K562 (cell line): ENCODE measurements around the gene ANKS1B. TPM values are rescaled to one million over a fixed set of nuclear protein-coding genes. Genes with fewer than 3 reads are reported as not detected.

ENCODE experiments used
- ATAC-seq: fragments of 200-7000 bp; cut with Tn5 transposase; 3 replicates; pipeline ENCODE4 v1.9.1; 2020; ENCODE audit warnings: moderate library complexity
- BruUV-seq: library from RNA; stranded (reverse); fragments of 400-500 nt; replicated peaks from 2 replicates; lab custom pipeline; 2021; lab: Mats Ljungman, UMichigan
- CTCF ChIA-PET: fragments of 300-600 bp; formaldehyde crosslinking; extraction: SDS; loops from one replicate; lab custom pipeline; 2021; ENCODE audit warnings: low intra/inter-chr PET ratio; lab: Yijun Ruan, JAX
- POLR2A ChIA-PET: fragments of 300-600, 350-650 bp; sonication (Branson Sonifier 250); formaldehyde crosslinking; extraction: SDS; loops from one replicate; lab custom pipeline; 2021; ENCODE audit warnings: antibody characterized with exemption, inconsistent platforms; lab: Yijun Ruan, JAX
- DNase-seq, 4 experiments: peaks; one replicate each; pipeline versions ENCODE4 v3.0.0 to v3.0.0-alpha.2; 2011 to 2018; ENCODE audit warnings: low spot score in 3 of 4, mixed read lengths in 3 of 4; ENCODE audit errors: extremely low read depth in 1 of 4
- FAIRE-seq: peaks from 2 replicates; lab custom pipeline; 2011; peaks lifted over from hg19 to GRCh38; lab: Jason Lieb, UNC
- H2AFZ ChIP-seq: 2 replicates; pipeline ENCODE4 v1.6.0; 2011; ENCODE audit warnings: low read depth, low read length, control low read depth, inconsistent platforms
- H3K27ac ChIP-seq: fragments of 200-600 bp; 3 replicates; pipeline ENCODE4 v1.8.0; 2011; ENCODE audit warnings: low read depth, mild to moderate bottlenecking, control low read depth, inconsistent platforms, low read length, moderate library complexity, mixed read lengths; ENCODE audit errors: extremely low read depth
- H3K27me3 ChIP-seq, 2 experiments: fragments of 300-600 bp in 1 of 2; 2 replicates in 1 of 2; 3 replicates in 1 of 2; pipeline versions ENCODE4 v1.6.0 to v1.8.0; 2011; ENCODE audit warnings: inconsistent platforms in 2 of 2, low read length in 2 of 2, mild to moderate bottlenecking in 1 of 2, mixed read lengths in 1 of 2, moderate library complexity in 1 of 2; ENCODE audit not compliant: control insufficient read depth in 2 of 2, insufficient read depth in 2 of 2
- H3K36me3 ChIP-seq: fragments of 300-600 bp; 3 replicates; pipeline ENCODE4 v1.8.0; 2011; ENCODE audit warnings: mild to moderate bottlenecking, low read length, inconsistent platforms; ENCODE audit not compliant: control insufficient read depth, insufficient read depth
- H3K4me1 ChIP-seq, 2 experiments: fragments of 200-600 bp in 1 of 2; replicated peaks in 1 of 2; 2 replicates in 1 of 2; 3 replicates in 1 of 2; pipeline versions ENCODE4 v1.5.1 to v1.8.0; 2011; ENCODE audit warnings: inconsistent platforms in 2 of 2, low read length in 2 of 2, mild to moderate bottlenecking in 1 of 2, mixed read lengths in 1 of 2, moderate library complexity in 1 of 2; ENCODE audit not compliant: control insufficient read depth in 2 of 2, insufficient read depth in 2 of 2
- H3K4me2 ChIP-seq: 2 replicates; pipeline ENCODE4 v1.6.1; 2011; ENCODE audit warnings: low read length, control low read depth, inconsistent platforms, mixed read lengths; ENCODE audit not compliant: insufficient read depth
- H3K4me3 ChIP-seq: fragments of 200-600 bp; sonication (generic), shearing (Covaris generic); 2 replicates; pipeline ENCODE4 v1.5.1; 2016; ENCODE audit warnings: control low read depth, inconsistent platforms
- H3K79me2 ChIP-seq: fragments of 200-600 bp; 3 replicates; pipeline ENCODE4 v1.8.0; 2011; ENCODE audit warnings: low read length, inconsistent platforms; ENCODE audit not compliant: control insufficient read depth, insufficient read depth
- H3K9ac ChIP-seq, 2 experiments: 2 replicates each; pipeline versions ENCODE4 v1.6.0 to v1.6.1; 2011; ENCODE audit warnings: low read depth in 2 of 2, low read length in 2 of 2, control low read depth in 1 of 2, inconsistent platforms in 1 of 2, mild to moderate bottlenecking in 1 of 2, mixed read lengths in 1 of 2; ENCODE audit not compliant: insufficient read depth in 1 of 2
- H3K9me1 ChIP-seq: one replicate; pipeline ENCODE4 v1.6.0; 2011; ENCODE audit warnings: inconsistent platforms, mild to moderate bottlenecking, low read length, moderate library complexity; ENCODE audit not compliant: control insufficient read depth, insufficient read depth
- H3K9me3 ChIP-seq: replicated peaks from 2 replicates; pipeline ENCODE4 v1.5.1; 2011; ENCODE audit warnings: low read depth, low read length, inconsistent platforms; ENCODE audit not compliant: control insufficient read depth, insufficient read depth
- H4K20me1 ChIP-seq: replicated peaks from 2 replicates; pipeline ENCODE4 v1.6.1; 2011; ENCODE audit warnings: low read length, inconsistent platforms, mixed read lengths; ENCODE audit not compliant: control insufficient read depth, insufficient read depth
- CBX5 ChIP-seq: IDR thresholded peaks from 2 replicates; pipeline ENCODE4 v1.6.1; 2014; ENCODE audit warnings: low read depth, borderline replicate concordance
- CHD2 ChIP-seq: IDR thresholded peaks from 2 replicates; pipeline ENCODE4 v1.6.1; 2011; ENCODE audit warnings: low read depth, low read length
- CTBP1 ChIP-seq: fragments of 450-650 bp; IDR thresholded peaks from 2 replicates; pipeline ENCODE4 v1.6.1; 2016; ENCODE audit warnings: borderline replicate concordance
- ERF ChIP-seq: fragments of 450-650 bp; formaldehyde crosslinking; IDR thresholded peaks from 2 replicates; pipeline ENCODE4 v1.4.0; 2020; ENCODE audit warnings: mild to moderate bottlenecking, mixed read lengths
- HDAC2 ChIP-seq: fragments of 450-650 bp; IDR thresholded peaks from 2 replicates; pipeline ENCODE4 v1.6.1; 2016; ENCODE audit warnings: mild to moderate bottlenecking
- LCOR ChIP-seq: sonication (generic); formaldehyde crosslinking; IDR thresholded peaks from 2 replicates; pipeline ENCODE4 v1.8.0; 2022; ENCODE audit warnings: mild to moderate bottlenecking, missing genetic modification reagents
- NR2C2 ChIP-seq, 2 experiments: fragments of 200-800 bp in 1 of 2; sonication (Bioruptor generic) in 1 of 2; sonication (generic) in 1 of 2; formaldehyde crosslinking in 1 of 2; IDR thresholded peaks; 2 replicates each; pipeline versions ENCODE4 v1.6.1 to v1.8.0; 2016 to 2022; ENCODE audit warnings: mild to moderate bottlenecking in 1 of 2, missing compliant biosample characterization in 1 of 2, missing genetic modification characterization in 1 of 2, missing genetic modification reagents in 1 of 2
- PPARD ChIP-seq: fragments of 250-450 bp; sonication (Bioruptor Pico); IDR thresholded peaks from 2 replicates; pipeline ENCODE4 v1.8.0; 2022; ENCODE audit warnings: inconsistent platforms, mild to moderate bottlenecking, moderate library complexity
- RCOR1 ChIP-seq, 2 experiments: IDR thresholded peaks; 2 replicates each; pipeline ENCODE4 v1.6.1; 2012; ENCODE audit warnings: low read depth in 2 of 2, low read length in 2 of 2, borderline replicate concordance in 1 of 2, improper control_type of control experiment in 1 of 2
- SAFB ChIP-seq: fragments of 200-400 bp; formaldehyde crosslinking; IDR thresholded peaks from 2 replicates; pipeline ENCODE4 v1.6.1; 2017; ENCODE audit warnings: low read depth, low read length, borderline replicate concordance
- SP2 ChIP-seq: IDR thresholded peaks from 2 replicates; pipeline ENCODE4 v1.6.1; 2011; ENCODE audit warnings: mild to moderate bottlenecking, low read depth, low read length, moderate library complexity; ENCODE audit not compliant: poor library complexity, severe bottlenecking; ENCODE audit errors: extremely low read depth
- ZNF431 ChIP-seq: sonication (generic); formaldehyde crosslinking; IDR thresholded peaks from 2 replicates; pipeline ENCODE4 v1.8.0; 2022; ENCODE audit warnings: mild to moderate bottlenecking, missing genetic modification reagents
- ZNF583 ChIP-seq: fragments of 250-450 bp; sonication (Bioruptor Pico); IDR thresholded peaks from 2 replicates; pipeline ENCODE4 v1.4.0; 2020
- WGBS: fragments of 100-300 bp; shearing (Covaris generic); methylation state at CpG from one replicate; pipeline ENCODE4 v1.1.6; 2016; ENCODE audit warnings: low coverage, mixed read lengths; ENCODE audit not compliant: insufficient coverage; ENCODE audit errors: missing lambda C conversion rate; 5-methylcytosine and 5-hydroxymethylcytosine counted together
- in situ Hi-C: fragments of 300-500 bp; cut with MboI; formaldehyde crosslinking; loops from 4 replicates; pipeline ENCODE4 v1.15.0; 2018; ENCODE audit warnings: inconsistent platforms, mixed read lengths
- intact Hi-C: fragments of 100-400 bp; cut with micrococcal nuclease; formaldehyde crosslinking; loops from 2 replicates; pipeline ENCODE4 v1.14.2; 2022
- polyA plus RNA-seq, 8 experiments: library from polyadenylated mRNA; depleted of rRNA in 4 of 8; stranded (reverse) in 5 of 8; unstranded in 3 of 8; fragments of >200 nt; fragmentation: Nextera tagmentation in 2 of 8; fragmentation: Illumina TruSeq in 1 of 8; extraction: Ambion mirVana in 2 of 8; extraction: Trizol in 1 of 8; gene quantifications; 2 replicates each; pipeline versions ENCODE4 v1.2.1 to v1.2.3, GENCODE V29; 2011 to 2014; ENCODE audit warnings: inconsistent platforms in 1 of 8, missing spikeins in 1 of 8
- total RNA-seq, 7 experiments: library from RNA; depleted of rRNA in 6 of 7; stranded (reverse); fragments of >200 nt in 6 of 7; fragmentation: Illumina TruSeq in 2 of 7; extraction: Trizol in 2 of 7; gene quantifications; 2 replicates each; pipeline versions ENCODE4 v1.2.1 to v1.2.3, GENCODE V29; 2011 to 2021; ENCODE audit warnings: low replicate concordance in 1 of 7
- TF ChIP-seq, protein P1 (sequence below): IDR thresholded peaks from 2 replicates; pipeline ENCODE4 v1.6.1; 2016; ENCODE audit warnings: missing genetic modification characterization, missing compliant biosample characterization
- TF ChIP-seq, protein P2 (sequence below): sonication (generic); formaldehyde crosslinking; IDR thresholded peaks from 2 replicates; pipeline ENCODE4 v1.9.0; 2022; ENCODE audit warnings: mild to moderate bottlenecking, missing genetic modification reagents

ANKS1B gene
- total and polyA plus RNA-seq, 9 of the 15 experiments (the other 6 are each of a cell fraction or from before 2014, with no cell fraction given): 0.04 to 0.47 (median 0.28) TPM; not detected in 4

DNA sequence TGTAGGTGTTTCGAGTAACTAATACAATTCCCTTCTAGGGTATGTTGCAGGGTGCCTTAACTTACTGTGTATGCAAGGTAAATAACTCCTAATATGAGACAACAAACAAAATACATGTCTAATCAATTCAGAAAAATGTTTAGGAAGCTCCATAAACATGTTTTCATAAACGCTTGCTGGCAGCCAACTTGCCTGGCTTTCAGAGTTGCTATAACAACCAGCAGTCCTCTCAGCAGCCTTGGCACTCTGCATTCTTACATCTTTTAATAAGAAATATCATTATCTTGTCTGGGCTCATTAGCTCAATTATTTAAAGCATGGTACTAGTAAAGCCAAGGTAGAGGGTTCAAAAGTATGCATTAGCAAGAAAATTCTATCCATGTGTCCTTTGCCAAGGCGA lies 862.2 kb downstream of the ANKS1B start:
- no peaks in the 10 kb centered on the region for H3K27me3 ChIP-seq

More for the DNA sequence above, 862.2 kb downstream of the ANKS1B start:
- Histone ChIP-seq H3K4me2 (no peak overlapping the region), H4K20me1 (no peaks in the 10 kb centered on the region), H3K79me2 (no peaks in the 10 kb centered on the region), H3K9ac (no peak overlapping the region), H2AFZ (no peak overlapping the region), H3K9me1 (no peaks in the 10 kb centered on the region), H3K4me3 (no peak overlapping the region), H3K27ac (no peak overlapping the region), H3K36me3 (no peaks in the 10 kb centered on the region), H3K9me3 (no peaks in the 10 kb centered on the region), H3K4me1 (no peaks in the 10 kb centered on the region)
- CTCF ChIA-PET: no interaction called here
- ATAC-seq (no peak), FAIRE-seq (no peak), DNase-seq (no peak)
- in situ Hi-C loops: no loop called here
- 2% methylated on average over 3 of the region's 3 CpGs for WGBS
- POLR2A ChIA-PET: no interaction called here
- BruUV-seq: no TSS peak
- intact Hi-C loops: no loop called here
- TF ChIP-seq CHD2: no peak
- TF ChIP-seq PPARD (CRISPR knock-in tag): no peak
- no peak for TF ChIP-seq CTBP1
- no peak for TF ChIP-seq ZNF583 (CRISPR knock-in tag)
- TF ChIP-seq ERF (CRISPR knock-in tag): no peak
- TF ChIP-seq, protein P1, sequence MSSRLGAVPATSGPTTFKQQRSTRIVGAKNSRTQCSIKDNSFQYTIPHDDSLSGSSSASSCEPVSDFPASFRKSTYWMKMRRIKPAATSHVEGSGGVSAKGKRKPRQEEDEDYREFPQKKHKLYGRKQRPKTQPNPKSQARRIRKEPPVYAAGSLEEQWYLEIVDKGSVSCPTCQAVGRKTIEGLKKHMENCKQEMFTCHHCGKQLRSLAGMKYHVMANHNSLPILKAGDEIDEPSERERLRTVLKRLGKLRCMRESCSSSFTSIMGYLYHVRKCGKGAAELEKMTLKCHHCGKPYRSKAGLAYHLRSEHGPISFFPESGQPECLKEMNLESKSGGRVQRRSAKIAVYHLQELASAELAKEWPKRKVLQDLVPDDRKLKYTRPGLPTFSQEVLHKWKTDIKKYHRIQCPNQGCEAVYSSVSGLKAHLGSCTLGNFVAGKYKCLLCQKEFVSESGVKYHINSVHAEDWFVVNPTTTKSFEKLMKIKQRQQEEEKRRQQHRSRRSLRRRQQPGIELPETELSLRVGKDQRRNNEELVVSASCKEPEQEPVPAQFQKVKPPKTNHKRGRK (tag): no peak
- no peak for TF ChIP-seq HDAC2
- TF ChIP-seq, protein P2, sequence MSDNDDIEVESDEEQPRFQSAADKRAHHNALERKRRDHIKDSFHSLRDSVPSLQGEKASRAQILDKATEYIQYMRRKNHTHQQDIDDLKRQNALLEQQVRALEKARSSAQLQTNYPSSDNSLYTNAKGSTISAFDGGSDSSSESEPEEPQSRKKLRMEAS (CRISPR knock-in tag): no peak
- no peak for TF ChIP-seq LCOR (CRISPR knock-in tag)
- no peak for TF ChIP-seq CBX5
- no peak for TF ChIP-seq ZNF431 (CRISPR knock-in tag)
- TF ChIP-seq RCOR1 (IDR thresholded peaks at IDR 0.05; ENCODE audit: borderline replicate concordance in 1 of 2, low read depth in 2 of 2, low read length in 2 of 2): no peak
- no peak for TF ChIP-seq SAFB
- TF ChIP-seq SP2: no peak
- no peak for TF ChIP-seq NR2C2 (CRISPR knock-in tag; IDR thresholded peaks at IDR 0.05)
- no peak for TF ChIP-seq NR2C2 (tag; IDR thresholded peaks at IDR 0.05)
- TF ChIP-seq, all 486 proteins: peak for 0
